ENCODE results near the gene PARP12.

The PARP12 gene

GRCh38 chr7:140059273-140060242, 3.2 kb downstream of the PARP12 start:
- no peak for DNase-seq

DNA sequence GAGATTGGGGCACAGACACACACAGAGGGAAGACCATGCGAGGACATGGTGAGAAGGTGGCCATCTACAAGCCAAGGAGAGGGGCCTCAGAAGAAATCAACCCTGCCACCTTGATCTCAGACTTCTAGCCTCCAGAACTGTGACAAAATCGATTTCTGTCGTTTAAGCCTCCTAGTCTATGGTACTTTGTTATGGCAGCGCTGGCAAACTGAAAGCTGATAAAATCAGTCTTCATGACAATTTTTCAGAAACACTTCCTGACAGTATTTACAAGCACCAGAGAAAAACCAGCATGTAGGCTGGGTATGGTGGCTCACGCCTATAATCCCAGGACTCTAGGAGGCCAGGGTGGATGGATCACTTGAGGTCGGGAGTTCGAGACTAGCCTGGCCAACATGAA, 4.2 kb downstream of the PARP12 start:
- DNase-seq: no peak

DNA sequence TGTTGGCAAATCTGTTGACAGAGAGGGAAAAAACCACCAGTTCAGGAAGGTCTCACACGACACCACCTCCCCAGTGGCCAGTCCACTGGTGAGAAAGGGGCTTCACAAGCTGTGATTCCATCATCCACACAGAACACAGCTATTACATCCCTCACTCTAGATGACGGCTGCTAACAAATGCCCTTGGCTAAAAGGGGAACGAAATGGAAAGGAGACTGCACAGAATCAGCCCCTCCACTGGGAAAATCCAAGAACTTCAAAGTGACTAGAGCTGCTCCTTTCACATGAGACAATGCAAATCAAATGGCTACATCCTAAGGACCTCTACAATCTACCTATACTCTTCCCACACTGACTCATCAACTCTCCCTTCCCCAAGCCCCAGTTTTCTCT, 5.6 kb downstream of the PARP12 start:
- no peak for DNase-seq

DNA sequence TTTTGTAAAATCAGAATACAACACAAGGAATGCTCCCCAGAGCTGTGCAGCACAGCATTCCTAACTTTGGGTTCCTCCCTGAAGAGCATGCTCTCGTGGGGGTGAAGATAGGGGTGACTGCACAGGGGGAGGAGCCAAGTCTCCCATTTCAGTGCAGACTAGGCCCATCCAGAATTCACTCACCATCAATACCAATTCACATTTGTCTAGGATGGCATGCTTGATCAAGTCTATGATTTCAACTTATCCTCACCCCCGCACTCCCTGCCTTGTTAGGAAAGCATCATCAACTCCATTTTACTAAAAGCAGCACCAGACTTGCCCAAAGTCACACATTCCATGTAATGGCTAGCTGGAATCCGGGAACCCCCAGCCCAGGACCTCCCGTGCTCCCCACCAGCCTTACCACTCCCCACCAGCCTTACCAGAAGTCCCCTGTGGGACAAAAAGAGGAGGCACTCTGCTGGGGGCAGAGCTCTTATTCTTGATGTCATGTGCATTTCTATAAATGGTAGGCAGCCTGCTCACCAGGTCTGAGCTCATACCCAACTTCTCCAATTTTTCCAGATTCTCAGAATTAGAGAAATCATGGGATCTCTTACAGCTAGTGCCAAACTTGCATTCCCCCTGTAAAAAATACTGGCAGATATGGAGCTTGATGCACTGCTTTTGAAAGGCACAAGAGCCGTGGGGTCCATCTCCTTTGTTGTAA, 6.2 kb downstream of the PARP12 start:
- no peak for DNase-seq

DNA sequence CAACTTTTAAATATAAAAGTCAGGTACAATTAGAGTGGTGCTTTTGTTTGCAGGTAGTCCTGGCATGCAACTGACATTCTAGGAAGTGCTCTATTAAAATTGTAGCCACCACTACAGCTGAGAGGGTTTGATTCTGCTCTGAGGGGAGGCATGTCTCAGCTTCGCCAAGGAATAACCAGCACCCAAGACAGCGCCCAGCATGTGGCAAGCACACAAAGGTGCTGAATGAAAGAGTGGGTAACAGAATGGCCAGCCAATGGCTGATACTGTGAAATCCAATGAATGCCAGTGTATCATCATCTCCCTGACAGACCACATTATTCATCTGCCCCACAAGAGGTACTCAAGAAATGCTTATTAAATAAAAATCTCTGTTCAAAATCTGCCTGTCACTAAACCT, 6.9 kb downstream of the PARP12 start:
- no peak for DNase-seq

DNA sequence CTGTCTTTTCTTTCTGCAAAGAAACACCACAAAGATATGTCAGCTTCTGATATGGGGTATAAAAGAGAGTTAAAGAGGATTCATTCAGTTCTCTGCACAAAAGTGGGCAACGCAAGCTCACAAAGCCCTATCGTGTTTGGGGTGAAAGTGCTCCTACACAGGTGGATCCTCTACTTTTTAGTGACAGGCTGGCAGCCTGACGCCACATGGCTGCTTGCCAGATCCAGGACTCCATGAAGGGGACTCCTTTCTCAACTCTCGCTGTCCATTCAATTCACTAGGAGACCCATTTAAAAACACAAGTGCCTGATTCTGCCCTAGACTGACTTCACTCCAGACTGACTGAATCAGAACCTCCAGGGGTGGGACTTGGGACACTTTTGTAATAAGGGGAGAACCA, 8.0 kb downstream of the PARP12 start:
- no peak for DNase-seq

GRCh38 chr7:140053812-140054539, 8.8 kb downstream of the PARP12 start:
- DNase-seq: no peak

DNA sequence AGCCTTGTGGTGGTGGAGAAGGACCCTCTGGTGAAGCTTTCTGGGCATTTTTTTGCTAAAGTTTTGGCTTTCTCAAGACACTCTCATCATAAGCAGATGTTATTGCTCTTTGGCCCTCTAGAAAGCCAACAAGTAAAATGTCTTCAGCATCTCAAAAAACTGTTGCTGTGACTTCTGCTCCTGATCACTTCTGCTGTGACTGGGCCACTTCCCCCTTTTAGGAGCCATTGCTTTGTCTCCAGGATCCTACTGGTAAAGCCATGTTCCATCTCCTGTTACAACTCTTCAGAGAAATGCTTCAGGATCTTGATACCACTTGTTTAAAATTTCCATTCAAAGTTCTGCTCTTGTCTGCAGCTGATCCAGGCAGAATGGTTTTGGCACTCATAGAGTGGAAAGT, 10.9 kb downstream of the PARP12 start:
- DNase-seq: no peak

DNA sequence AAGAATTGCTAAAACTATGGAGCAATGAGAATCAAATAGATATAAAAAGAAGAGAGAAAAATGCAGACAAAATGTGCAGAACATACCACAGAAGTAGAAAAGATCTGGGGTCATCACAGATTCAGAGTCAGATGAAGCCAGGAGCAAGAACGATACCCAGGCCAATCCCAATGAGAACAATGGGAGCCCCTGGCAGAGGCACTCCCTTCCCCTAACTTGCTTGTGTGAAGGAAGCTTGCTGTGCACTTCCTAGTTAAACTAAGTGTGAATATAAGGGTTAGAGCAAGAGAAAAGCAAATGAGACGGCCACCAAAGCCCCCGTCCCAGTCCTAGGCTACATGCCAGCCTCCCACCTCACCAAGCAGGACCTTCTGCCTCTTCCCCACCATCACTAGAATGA, 12.7 kb downstream of the PARP12 start:
- no peak for DNase-seq

DNA sequence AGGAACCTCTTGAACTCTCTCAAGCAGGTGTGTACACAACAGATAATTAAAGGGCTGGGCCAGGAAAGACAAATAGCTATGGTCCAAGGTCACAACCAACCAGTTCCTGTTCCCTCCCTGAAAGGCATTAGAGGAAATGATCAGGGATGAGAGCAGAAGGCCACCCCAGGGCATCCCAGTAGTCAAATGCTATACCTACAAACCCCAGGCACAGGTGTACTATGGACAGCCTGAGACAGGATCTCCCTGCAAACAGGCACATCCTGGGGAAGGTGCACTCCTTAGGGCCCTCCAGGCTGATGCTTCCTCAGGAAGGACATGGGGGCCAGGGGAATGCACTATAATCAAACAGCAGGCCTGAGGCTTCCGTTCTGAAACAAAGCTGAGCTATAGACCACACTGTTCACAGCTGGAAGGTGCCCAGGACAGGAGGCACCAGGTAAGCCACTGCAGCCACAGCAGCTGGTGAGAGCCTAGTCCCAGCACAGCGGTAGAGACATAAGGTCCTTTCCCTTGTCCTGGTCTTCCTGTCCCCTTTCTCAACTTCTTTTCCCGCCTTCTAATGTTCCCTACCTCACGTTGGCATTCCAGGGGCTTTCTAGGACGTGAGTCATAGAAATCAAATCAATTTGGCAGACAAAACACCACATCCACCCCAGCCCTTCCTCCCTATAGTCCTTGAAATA, 13.3 kb downstream of the PARP12 start:
- DNase-seq: no peak

- no peak for DNase-seq
These were observed 13.8 kb downstream of the PARP12 start for GRCh38 chr7:140048989-140049338.

DNA sequence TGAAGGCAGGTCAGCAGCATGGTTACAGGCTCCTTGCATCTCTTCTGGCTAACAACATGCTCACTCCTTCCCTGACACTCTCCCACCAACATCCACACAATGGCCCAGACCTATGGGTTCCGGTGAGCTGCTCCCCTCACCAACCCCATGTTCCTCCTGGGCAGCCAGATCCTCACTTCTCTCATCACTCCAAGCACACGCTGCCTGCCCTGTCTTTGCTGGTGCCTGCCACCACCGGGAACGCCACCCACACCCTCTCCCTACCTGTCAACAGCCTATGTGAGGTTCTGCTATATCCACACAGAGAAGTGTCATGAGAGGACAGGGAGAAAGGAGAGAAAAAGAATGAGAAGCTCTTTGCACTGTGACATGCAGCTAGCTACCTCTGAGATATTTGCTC, 14.6 kb downstream of the PARP12 start:
- no peak for DNase-seq

DNA sequence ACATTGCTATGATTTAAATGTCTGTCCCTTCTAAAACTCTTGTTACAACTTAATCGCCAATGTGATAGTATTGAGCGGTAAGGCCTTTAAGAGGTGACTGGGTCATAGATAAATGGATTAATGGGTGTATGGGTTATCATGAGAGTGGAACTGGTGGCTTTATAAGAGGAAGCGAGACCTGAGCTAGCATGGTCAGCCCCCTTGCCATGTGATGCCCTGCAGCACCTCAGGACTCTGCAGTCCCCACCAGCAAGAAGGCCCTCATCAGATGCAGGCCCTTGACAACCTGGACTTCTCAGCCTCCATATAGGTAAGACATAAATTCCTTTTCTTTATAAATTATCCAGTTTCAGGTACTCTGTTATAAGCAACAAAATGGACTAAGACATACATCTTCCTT, 15.6 kb downstream of the PARP12 start:
- no peak for DNase-seq

DNA sequence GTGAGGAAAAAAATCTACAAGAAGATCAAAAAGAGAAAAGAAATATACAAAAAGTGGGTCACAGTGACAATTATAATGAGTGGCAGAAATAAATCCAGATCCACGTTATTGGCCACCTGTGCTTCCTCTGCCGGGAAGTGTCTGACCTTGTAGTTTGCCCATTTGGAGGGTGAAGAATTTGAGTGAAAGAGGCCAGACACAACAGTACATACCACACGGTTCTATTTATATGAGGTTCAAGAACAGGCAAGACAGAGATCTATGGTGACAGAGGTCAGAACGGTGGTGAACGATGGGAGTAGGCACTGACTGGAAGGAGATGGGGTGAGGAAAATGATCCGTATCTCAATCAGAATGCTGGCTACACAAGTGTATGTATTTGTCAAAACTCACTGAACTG, 17.1 kb downstream of the PARP12 start:
- no peak for DNase-seq

GRCh38 chr7:140044251-140044650, 18.5 kb downstream of the PARP12 start:
- DNase-seq: no peak

- no peak for DNase-seq
These were observed 20.4 kb downstream of the PARP12 start for GRCh38 chr7:140042386-140042670.

DNA sequence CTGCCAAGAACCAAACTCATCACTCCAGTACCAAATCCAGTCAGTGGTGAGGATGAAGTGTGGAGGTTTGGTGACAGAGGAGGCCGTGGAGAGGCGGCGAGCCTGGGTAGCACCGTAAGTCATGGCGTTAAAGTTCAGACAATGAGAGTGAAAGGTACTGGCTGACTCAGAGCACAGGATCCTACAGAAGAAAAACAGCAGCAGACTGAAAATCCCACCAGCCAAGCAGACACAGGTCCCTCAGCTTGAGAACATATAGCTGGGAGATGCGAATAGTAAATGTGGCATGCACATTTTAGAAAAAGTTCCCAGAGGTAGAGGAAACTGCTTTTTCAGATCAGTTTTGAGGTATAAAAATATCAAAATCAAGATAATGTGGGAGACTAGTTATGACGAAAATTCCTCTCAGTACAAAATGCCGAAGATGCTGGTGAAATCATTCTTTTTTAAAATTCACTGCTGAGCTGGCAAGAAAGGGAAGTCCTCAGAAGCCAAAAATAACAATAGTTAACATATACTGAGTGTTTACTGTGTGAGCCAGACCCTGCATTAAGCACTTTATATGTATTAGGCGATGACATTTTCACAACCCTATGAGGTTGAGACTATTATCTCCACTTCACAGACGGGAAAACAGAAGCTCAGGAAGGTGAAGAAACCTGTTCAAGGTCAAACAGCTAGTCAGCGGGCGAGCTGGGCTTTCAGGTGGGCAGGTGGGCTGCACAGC, 20.9 kb downstream of the PARP12 start:
- no peak for DNase-seq

GRCh38 chr7:140039896-140040295, 22.9 kb downstream of the PARP12 start:
- no peak for DNase-seq

DNA sequence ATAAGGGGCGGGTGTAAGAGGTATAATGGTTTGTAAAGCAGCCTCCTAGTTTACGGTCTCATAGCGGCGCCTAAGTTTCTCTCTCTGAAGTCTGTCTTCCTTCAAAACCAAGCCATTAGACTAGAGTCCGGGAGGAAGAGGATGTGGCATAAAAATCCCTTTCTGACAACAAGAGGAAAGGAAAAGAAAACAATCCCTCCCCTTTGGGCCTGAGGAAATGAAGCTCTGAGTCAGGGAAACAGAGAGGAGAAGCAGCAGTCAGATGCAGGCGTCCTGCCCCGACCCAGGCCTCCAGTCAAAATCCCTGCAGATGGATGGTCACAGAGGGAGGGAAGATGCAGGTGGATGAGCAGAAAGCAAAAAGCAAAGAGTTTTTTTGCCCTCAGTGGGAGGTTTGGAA, 23.7 kb downstream of the PARP12 start:
- no peak for DNase-seq

DNA sequence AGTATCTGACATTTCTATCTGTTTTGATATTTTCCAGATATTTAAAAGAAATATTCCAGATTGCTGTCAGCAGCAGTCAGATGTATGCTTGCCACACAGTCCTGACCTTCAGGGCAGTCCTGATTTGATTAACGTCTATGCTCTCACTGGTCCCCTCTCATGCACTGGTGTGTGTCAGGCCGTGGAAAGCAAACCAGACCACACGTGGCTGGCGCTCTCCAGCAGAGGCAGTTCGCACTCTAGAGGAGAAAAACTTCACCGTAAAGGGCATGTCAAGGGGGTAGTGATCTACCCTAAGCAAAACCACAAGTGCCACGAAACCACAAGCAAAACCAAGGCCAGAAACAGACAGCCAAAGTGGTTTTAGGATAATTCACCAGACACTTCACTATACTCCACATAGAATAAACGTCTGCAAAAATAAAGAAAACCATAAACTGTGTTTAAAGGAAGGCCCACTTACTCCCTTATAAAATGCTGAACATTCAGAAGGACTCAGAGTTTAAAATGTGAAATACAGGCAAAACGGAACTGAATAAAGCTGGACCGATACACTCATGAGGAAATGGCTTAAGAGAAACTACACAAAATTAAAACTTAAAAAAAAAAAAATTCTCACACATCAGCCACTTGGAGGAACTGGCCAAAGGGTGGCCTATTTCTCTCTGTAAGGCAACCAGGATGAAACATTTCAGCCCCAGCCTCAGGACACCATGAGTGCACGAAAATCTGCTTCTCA, 26.4 kb downstream of the PARP12 start:
- no peak for DNase-seq

- DNase-seq: no peak
These were observed 27.1 kb downstream of the PARP12 start for GRCh38 chr7:140035400-140036223.
